Gastrocnemius medialis (tissue), 4 donors: ENCODE data around the gene PRPF38A.

Experiments
- POLR2A ChIP-seq, 2 donors: fragments of 450-650 bp; IDR thresholded peaks; one replicate each; pipeline ENCODE4 v1.6.1; 2017; ENCODE audit warnings: antibody characterized with exemption in 2 of 2, mild to moderate bottlenecking in 2 of 2, moderate library complexity in 2 of 2
- TF ChIP-seq, protein P1 (sequence below), 5 experiments: fragments of 450-650 bp in 3 of 5; fragments of 200-600 bp in 2 of 5; sonication (generic) in 2 of 5; IDR thresholded peaks in 4 of 5; conservative IDR thresholded peaks in 1 of 5; 1 replicate in 4 of 5; 2 replicates in 1 of 5; pipeline ENCODE4 v1.5.1; 2016 to 2019; ENCODE audit warnings: antibody characterized with exemption in 5 of 5, mild to moderate bottlenecking in 3 of 5, moderate library complexity in 3 of 5

DNA sequence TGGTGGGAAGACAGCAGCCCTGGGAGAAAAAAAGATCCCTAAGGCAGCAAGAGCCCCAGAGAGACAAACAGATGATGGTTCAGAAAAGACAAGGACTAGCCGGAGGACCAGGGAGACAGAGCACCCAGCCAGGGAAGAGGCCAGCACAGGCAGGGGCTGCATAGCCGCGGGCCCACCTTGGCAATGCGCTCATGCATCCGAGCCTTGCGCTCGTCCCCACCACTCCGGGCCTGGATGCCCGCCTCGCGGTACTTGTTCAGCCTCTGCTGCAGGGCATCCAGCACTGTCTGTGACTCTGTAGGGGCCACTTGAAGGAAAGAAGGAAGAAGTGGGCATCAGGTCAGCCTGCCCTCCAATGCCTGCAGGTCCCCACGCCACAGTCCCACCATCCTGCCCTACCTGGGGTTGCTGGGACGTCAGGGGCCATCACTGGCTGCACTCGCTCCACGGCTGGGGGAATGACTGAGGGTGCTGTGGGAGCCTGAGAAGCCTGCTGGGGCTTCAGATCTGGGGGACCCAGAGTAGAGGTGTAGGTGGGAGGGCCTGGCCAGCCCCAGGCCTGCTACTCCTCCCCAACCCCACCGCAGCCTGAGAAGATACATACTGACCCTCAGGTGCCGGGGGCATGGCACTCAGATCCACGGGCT, 45.4 kb upstream of the PRPF38A start:
- TF ChIP-seq POLR2A (IDR thresholded peaks at IDR 0.05): no peak
- TF ChIP-seq, protein P1, sequence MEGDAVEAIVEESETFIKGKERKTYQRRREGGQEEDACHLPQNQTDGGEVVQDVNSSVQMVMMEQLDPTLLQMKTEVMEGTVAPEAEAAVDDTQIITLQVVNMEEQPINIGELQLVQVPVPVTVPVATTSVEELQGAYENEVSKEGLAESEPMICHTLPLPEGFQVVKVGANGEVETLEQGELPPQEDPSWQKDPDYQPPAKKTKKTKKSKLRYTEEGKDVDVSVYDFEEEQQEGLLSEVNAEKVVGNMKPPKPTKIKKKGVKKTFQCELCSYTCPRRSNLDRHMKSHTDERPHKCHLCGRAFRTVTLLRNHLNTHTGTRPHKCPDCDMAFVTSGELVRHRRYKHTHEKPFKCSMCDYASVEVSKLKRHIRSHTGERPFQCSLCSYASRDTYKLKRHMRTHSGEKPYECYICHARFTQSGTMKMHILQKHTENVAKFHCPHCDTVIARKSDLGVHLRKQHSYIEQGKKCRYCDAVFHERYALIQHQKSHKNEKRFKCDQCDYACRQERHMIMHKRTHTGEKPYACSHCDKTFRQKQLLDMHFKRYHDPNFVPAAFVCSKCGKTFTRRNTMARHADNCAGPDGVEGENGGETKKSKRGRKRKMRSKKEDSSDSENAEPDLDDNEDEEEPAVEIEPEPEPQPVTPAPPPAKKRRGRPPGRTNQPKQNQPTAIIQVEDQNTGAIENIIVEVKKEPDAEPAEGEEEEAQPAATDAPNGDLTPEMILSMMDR (IDR thresholded peaks at IDR 0.05 in 4 of 5, conservative IDR thresholded peaks at IDR 0.05 in 1 of 5): no peak
